Loucy (cell line): ENCODE measurements around the gene KLK12.

Source experiments
- CTCF ChIP-seq: fragments of 200-600 bp; sonication (generic); conservative IDR thresholded peaks from 2 replicates; pipeline ENCODE4 v1.5.1; 2014; ENCODE audit warnings: mild to moderate bottlenecking, antibody characterized with exemption, low read length
- EZH2phosphoT487 ChIP-seq: fragments of 200-600 bp; IDR thresholded peaks from 2 replicates; pipeline ENCODE4 v1.6.1; 2018; ENCODE audit warnings: antibody characterized with exemption, mild to moderate bottlenecking, moderate library complexity, borderline replicate concordance

- TF ChIP-seq CTCF (no peak), EZH2phosphoT487 (no peak)
Measured at GRCh38 chr19:50982186-50982585, 52.6 kb downstream of the KLK12 start.
